GM21367 (cell line): ENCODE results near the gene CA11.
"Not testable (repeated sequence)": the region's sequence is repeated elsewhere in the genome, so short reads cannot be mapped to it uniquely, and the experiment has no call there.

Source experiments
- ATAC-seq: cut with Tn5 transposase; IDR thresholded peaks from one replicate; pipeline ENCODE4 v1.9.1; 2021; ENCODE audit not compliant: unreplicated experiment

Gene CA11

DNA sequence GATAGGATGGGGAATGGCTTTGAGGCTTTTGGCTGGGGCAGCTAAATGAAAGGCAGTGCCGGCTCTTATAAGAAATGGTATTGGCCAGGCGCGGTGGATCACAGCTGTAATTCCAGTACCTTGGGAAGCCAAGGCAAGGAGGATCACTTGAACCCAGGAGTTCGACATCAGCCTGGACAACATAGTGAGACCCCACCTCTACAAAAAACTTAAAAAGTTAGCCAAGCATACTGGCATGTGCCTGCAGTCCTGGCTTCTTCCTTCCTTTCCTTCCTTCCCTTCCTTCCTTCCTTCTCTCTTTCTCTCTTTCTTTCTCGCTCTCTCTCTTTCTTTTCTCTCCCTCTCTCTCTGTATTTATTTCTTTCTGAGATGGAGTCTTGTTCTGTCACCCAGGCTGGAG is 3.1 kb downstream of the CA11 start:
- ATAC-seq: no peak

DNA sequence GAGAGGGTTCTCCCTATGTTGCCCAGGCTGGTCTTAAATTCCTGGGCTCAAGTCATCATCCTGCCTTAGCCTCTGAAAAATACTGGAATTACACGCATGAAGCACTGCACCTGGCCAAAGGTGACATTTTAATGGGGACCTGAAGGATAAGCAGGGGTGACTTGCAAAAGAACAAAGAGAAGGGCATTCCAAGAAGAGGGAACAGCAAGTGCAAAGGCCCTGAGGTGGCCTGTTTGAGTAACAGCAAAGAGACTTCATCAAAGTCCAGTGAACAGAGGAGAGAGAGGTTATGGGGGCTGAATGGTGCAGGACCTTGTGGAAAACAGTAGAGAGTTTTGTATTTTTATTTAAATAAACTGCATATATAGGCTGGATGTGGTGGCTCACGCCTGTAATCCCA is 4.1 kb downstream of the CA11 start:
- ATAC-seq: no peak

DNA sequence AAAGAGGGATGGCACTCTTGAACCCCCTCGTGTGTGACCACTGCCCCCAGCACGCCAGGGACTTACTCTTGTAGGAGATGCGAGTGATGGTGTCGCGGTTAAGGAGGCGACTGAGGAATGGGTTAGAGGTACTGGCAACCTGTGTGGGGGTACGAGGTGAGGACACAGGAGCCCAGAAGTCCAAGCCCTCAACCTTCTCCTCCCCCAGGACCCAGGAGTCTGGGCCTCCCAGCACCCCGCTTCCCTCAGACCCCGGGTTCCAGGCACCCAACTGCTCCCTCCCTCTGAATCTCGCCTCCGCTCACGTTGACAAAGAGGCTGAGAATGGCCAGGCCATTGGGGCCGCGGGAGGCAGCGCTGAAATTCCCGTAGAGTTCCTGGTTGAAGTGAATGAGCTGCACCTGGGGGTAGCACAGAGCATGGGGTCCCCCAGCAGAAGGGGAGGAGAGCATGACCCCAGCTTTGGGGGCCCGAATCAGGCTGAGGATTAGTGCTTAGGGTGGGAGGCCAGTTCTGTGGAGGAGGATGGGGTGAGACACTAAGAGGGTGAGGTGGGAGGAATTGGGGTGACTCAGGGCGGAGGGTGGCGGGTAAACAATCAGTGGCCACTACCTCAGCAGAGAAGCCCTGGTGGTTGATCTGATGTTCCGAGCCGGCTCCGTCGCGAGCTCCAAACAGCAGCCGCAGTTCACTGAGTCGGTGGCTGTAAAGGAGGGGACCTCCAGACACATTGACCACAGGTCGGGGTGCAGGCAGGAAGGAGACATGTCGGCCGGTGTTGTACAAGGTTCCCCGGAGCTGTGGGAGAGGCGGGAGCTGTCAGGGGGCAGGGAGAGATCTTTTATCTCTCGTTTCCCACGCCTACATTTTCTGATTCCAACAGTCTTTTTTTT is 6.3 kb downstream of the CA11 start:
- ATAC-seq: no peak

DNA sequence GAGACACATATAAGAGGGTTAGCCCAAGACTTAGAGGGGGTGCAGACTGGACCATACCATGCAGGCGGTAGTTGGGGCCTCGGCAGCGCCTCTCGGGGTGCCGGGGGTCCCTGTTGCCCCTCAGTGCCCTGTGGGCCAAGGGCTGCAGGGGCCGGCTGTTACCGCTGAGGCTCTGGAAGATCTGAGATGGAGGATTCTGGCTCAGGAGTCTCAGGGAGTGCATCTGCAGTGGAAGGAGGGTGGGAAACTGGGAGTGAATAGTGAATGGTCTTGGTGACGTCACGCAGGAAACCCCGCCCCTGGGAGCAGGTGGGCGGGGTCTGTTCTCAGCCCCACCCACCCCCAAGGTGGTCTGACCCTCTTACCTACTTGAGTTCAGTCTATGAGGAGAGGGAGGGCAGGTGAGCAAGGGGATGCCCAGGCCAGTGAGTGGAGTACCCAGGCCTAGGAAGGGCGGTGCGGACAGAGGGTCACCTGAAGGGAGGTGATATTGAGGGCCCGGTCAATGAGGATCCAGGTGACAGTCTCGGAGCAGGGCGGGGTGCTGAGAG is 7.1 kb downstream of the CA11 start:
- ATAC-seq: no peak

DNA sequence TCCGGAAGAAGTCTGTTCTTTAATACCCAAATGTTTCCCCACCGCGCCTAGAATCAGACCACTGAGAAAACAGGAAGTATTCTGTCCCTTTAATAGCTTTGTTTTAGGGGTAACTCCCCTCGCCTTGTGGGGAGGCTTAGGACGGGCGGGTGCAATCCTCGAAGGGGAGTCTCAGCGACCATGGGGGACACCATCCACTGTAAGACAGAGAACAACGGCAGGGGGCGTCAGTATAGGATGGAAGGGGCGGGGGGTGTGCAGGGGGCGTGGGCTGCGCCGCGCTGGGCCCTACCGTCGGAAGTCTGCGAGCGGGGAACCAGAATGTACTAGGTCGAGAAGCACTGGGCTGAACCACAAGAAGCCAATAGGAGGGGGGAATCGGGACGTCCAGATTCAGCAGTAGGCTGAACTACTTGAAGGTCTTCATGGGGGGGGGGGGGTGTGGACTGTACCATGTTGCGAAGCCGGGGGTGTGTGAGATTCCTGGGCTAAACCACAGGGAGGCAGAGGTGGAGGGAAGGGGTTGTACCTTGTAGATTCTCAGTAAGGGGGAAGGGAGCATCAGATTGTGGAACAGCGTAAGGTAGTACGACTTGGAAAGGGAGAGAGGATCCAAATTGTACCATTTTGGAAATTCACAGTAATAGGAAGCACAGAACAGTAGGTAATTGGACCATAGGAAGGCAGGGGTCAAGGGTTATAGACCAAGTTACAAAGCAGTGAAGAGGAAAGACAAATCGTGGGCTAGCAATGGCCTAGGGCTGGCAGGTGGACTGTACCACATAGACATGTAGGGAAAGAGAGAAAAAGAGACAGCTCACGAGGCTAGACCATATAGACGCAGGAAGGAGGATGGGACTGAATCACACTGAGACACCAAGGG is 7.8 kb downstream of the CA11 start:
- peak; percentile 6 for ATAC-seq

DNA sequence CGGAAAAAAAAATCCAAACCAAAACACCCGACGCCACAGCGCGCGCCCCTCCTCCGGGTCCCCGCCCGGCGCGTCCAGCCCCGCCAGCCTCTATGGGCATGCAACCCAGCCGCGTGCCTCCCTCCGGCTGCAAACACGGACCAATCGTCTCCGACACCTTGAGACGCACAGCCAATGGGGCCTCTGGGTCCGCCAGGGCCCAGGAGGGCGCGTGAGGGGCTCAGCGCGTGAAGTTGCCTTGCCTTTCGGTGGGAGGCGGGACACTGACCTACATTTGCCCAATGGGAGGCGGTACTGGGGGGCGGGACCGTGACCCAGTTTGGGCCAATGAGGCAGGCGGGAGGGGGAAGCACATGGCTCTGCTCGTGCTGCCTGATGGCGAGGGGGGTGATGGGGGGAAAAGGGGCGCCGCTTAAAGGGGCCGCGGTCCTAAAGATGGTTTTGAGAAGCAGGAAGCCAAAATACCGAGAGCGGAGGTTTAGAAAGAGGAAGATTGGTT is 8.5 kb downstream of the CA11 start:
- peak; percentile 52 for ATAC-seq

DNA sequence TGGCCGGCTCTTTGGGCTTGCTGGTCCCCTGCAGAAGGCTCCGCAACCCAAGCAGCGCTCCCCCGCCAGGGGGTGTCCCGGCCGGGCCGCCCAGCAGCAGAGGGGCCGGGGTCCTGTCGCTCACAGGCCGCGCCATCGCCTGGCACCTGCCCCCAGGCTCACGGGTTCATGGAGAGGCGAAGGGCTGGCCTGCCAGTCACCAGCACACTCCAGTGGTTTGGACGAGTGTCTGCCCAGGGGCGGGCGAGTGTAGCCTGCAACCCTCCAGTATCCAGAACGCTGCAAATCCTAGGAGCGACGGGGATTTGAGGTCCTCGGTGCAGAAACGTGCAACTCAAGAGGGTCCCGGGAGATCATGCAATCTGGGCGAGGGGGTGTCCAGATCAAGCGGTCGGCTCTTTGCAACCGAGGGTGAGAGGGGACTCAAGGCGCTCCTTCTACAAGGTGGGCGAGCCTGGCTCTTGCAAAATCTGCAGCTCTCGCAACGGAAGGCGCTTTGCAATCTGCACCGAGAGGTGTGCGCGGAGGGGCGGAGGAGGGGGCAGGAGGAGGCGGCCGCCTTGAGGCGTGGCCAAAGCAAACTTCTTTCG is 9.0 kb downstream of the CA11 start, which contains the start of gene DBP:
TSS of gene DBP (minus strand) at position 521 of the 590 bp plus-strand sequence. CDS start at position 136, 385 bp downstream.
- ATAC-seq: no peak

DNA sequence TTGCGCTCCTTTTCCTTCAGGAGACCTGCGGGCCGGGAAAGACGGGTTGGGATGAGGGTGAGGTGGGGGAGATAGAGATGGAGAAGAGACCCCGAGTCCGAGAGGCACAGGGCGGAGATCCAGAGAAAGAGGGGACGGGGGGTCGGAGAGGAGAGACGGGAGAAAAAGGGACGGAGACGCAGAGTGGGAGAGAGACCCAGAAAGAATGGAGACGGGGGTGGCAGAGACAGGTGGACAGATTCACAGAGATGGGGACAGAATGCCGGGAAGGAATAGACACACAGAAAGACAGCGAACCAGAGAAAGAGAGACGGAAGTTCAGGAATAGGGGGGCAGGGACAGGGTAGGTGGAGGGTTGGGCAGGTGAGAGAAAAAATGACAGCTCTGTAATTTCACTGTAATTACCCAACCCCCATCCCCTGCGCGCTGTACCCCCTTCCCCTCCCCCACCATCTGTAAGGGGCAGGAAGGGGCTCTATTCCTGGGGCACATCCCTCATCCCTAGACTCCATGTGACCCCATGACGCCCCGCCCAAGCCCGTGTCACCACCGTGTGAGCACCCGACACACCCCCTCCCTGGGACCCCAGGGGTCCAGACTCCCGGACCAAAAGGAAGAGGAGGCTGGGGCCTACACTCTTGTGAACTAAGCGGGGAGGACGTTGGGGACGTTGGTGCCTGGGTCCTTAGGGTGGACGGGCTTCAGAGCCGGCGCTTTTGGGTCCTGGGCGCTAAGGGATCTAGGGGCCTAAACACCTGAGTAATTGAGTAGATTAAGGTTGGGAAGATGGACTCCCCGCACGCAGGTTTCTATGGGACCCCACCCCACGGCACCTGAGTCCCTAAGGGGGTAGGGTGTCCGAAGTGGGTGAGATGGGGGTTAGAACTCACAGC is 9.8 kb downstream of the CA11 start:
- no peak for ATAC-seq

DNA sequence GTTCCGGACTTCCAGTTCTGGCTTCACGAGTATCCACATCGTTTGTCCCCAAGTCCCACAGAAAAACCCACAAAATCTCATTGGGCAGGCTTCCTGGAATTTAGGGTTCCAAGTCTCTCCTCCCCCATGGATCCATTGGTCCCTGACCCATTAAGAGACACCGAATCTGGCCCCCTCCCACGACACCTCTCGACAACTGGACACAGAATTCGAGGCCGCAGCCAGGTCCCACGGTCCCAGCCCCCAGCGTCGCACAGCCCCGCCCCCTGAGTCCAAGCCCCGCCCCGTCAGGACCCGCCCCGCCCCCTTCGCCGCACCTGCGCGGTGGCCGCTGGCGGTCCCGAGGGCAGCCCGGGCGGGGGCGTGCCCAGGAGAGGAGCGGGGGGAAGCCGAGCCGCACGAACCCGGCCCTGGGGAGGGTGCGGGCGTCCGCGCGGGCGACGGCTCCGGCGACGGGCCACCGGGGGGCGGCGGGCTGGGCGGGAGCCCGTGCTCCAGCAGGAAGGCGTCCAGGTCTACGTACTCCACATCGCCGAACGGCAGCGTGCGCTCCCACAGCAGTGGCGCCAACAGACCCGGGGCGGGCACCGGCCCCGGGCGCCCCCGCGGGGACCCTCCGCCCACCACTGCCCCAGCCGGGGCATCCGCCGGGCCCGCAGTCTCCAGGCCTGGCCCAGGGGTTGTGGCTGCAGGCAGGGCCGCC is 10.6 kb downstream of the CA11 start:
- ATAC-seq: no peak

DNA sequence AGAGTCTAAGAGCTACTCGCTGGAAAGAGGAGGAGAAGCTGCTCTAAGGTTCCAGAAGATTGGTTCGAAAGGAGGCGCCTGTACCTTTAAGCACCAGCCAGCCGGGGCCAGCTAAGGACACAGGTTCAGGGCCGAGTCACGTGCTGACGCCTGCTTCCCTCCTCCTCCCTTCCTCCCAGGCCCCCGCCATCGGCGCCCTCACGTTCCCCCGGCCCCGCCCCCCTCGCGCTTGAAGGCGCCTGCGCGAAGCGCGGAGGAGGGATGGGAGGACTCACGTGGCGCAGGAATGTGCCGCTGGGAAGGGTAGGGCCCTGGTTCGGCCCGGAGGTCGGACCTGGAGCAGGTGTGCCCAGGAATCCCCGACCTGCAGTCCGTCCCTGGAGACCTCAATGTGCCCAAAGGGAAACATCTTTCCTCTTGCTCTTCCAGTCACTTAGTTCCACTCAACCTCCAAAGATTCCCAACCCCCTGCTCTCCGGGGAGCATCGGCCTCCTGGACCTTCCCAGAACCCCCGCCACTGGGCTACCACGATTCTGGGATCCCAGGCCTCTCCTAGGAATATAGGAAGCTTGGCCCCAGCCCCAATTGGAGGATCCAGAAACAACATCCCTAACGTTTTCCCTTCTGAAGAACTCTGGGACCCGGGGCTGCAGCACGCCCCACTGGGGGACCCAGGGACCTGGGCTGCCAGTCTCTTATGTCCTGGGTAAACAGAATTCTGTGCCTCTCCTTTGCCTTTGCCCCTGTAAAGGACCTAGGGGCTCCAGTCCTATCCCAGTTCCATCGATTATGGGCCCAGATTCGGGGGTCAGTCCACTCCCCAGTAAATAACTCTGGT is 11.3 kb downstream of the CA11 start:
- no peak for ATAC-seq

DNA sequence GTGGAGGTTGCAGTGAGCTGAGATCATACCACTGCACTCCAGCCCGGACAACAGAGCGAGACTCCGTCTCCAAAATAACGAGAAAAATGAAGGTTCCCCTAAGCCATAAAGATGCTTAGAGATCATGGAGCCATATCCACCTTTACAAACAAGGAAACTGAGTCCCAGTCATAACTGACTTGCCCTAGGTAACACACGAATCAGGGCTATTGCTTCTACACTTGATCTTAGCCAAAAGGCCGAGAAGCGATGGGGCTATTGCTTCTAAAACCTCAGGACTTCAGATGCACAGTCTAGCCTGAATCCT is 12.0 kb downstream of the CA11 start:
- ATAC-seq: no peak

DNA sequence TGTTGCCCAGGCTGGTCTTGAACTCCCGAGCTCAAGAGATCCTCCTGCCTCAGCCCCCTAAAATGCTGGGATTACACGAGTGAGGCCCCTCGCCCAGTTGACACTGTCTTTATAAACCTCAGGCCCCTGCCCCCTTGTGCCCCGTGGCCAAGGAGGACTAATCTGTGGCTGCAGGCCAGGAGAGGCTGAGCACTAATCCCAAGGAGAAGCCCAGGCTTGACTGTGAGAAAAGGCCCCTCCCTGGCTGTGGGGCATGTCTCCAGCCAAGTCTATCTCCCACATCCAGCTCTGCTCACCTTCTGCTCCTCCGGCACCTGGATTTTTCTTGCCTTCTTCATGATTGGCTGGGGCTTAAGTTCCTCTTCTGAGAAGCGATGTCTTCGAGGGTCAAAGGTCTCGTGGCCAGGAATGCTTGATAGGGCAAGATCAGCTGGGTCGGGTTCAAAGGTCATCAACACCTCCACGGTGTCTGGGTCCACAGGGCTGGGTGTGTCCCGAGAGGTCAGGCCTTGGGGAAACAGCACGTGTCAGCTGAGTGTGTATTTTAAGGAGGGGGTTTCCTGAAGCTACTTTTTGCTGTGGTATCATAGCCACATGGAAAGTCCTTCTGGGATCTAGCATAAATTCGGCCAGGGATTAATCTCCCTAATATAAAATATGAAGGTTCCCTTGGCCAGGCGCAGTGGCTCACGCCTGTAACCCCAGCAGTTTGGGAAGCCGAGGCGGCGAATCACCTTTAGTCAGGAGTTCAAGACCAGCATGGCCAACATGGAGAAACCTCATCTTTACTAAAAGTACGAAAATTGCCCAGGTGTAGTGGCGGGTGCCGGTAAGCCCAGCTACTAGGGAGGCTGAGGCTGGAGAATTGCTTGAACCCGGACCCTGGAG is 12.6 kb downstream of the CA11 start:
- ATAC-seq: no peak

DNA sequence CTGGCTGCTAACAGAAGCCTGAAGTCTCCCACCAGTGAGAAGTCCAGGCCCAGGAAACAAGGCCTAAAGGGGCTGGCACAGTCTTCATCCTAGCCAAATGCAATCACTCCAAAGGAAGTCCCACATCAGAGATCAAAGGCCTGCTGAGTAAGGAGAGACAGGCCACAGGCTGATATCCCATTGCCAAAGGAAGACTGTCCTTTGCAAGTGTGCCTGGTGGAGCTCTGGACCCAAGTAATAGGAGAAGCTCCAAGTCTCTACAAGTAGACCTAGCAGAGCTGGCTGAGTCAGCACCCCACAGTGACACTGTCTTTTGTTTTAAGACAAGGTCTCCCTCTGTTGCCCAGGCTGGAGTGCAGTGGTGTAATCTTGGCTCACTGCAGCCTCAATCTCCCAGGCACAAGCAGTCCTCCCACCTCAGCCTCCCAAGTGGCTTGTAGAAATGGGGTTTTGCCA is 13.3 kb downstream of the CA11 start:
- no peak for ATAC-seq

DNA sequence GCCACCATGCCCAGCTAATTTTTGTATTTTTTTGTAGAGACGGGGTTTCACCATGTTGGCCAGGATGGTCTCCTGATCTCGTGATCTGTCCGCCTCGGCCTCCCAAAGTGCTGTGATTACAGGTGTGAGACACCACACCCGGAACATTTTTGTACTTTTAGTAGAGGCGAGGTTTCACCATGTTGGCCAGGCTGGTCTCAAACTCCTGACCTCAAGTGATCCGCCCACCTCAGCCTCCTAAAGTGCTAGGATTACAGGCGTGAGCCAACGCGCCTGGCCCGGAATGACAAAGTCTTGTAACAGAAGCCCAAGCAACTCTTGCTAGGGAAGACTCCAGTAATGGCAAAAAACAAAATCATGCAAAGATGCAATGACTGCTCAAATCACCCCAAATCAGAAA is 13.7 kb downstream of the CA11 start:
- not testable (repeated sequence) for ATAC-seq

DNA sequence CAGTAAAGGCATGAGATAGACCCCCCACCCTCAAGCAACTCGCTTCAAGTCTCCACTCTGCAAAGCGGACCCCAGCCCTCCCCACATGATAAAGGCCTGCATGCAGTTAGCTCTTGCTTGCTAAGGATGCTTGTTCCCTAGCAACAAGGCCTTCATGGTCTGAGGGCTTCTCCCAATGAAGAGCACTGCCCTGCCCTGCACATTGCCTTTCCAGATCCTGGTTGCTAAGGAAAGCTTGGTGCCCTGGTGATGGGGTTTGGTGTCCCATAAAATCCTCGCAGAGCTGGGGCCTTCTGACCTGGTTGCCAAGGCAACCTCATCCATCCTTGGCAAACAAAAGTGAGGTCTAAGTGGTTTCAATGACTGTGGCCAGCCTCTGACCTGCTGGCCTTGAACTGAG is 14.8 kb downstream of the CA11 start:
- no peak for ATAC-seq

DNA sequence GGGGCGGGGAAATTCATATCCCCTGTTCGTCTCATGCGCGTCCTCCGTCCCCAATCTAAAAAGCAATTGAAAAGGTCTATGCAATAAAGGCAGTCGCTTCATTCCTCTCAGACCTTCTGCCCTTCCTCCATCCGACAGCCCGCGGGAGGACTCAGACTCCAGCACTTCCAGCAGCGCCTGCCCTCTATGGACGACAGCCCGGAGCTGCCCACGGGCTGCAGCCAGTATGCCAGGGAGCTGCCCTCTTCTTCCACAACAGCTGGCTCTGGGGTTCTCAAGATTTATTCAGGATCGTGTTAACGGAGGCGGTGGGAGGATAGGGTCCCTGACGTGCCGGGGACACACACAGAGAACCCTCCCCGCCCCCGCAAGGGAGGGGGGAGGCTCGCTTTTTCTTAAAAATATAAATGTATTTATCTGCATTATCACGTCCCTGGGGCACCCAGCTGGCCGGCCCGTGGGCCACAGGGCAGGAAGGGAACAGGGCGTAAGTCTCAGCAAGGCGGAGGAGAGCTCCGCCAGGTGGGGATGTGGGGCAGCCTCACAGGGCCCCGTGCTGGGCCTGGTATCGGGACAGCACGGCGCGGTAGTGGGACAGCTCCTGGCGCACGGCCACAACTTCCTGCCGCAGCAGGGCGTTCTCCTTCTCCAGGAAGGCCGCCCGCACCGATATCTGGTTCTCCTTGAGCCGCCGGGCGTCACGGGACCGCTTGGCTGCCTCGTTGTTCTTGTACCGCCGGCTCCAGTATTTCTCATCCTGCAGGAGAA is 15.5 kb downstream of the CA11 start:
- no peak for ATAC-seq
